ENCODE data around the gene SRPX. TPM values are rescaled to one million over a fixed set of nuclear protein-coding genes. Genes with fewer than 3 reads are reported as not detected.

SRPX gene
- total RNA-seq, 1 experiment from 2014 or later = 9.4 TPM

GRCh38 chrX:38189431-38190250, 31.0 kb downstream of the SRPX start:
- no TSS peak for BruUV-seq (replicated peaks)
- Mint-ChIP-seq H3K27ac (ENCODE audit: low read depth, unreplicated experiment) (no peak overlapping the region), H3K4me3 (ENCODE audit: unreplicated experiment) (no peak overlapping the region), H3K36me3 (ENCODE audit: insufficient read depth, unreplicated experiment) (no peaks in the 10 kb centered on the region), H3K4me1 (ENCODE audit: insufficient read depth, unreplicated experiment) (no peaks in the 10 kb centered on the region), H3K27me3 (ENCODE audit: insufficient read depth, unreplicated experiment) (peaks cover 69% of the 10 kb centered on the region), H3K9me3 (ENCODE audit: unreplicated experiment) (no peaks in the 10 kb centered on the region)
- TF ChIP-seq, protein P1, sequence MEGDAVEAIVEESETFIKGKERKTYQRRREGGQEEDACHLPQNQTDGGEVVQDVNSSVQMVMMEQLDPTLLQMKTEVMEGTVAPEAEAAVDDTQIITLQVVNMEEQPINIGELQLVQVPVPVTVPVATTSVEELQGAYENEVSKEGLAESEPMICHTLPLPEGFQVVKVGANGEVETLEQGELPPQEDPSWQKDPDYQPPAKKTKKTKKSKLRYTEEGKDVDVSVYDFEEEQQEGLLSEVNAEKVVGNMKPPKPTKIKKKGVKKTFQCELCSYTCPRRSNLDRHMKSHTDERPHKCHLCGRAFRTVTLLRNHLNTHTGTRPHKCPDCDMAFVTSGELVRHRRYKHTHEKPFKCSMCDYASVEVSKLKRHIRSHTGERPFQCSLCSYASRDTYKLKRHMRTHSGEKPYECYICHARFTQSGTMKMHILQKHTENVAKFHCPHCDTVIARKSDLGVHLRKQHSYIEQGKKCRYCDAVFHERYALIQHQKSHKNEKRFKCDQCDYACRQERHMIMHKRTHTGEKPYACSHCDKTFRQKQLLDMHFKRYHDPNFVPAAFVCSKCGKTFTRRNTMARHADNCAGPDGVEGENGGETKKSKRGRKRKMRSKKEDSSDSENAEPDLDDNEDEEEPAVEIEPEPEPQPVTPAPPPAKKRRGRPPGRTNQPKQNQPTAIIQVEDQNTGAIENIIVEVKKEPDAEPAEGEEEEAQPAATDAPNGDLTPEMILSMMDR (IDR thresholded peaks at IDR 0.05; ENCODE audit: unreplicated experiment) = no peak
- intact Hi-C loops (cut with micrococcal nuclease) = loop anchor here (5.0 kb wide), 1 partner anchor 463 kb away; no protein-coding TSS in a partner anchor
- DNase-seq (ENCODE audit: unreplicated experiment) = no peak
- POLR2A ChIA-PET = no interaction called here
- CTCF ChIA-PET = interaction anchor here (0.7 to 6.0 kb wide), 6 partner anchors 9 to 410 kb away, joined by 3 to 48 read pairs (median 5); partner anchors contain the start of gene RPGR

- TF ChIP-seq, protein P1 (IDR thresholded peaks at IDR 0.05; ENCODE audit: unreplicated experiment) = no peak
- BruUV-seq (replicated peaks) = no TSS peak
- DNase-seq (ENCODE audit: unreplicated experiment) = no peak
- intact Hi-C loops (cut with micrococcal nuclease) = no loop called here
- H3K27ac Mint-ChIP-seq (ENCODE audit: low read depth, unreplicated experiment) = no peak overlapping the region
- CTCF ChIA-PET = interaction anchor here (0.6 to 1.0 kb wide), 3 partner anchors 8 to 22 kb away, joined by 3 to 4 read pairs (median 4); no protein-coding TSS in a partner anchor
- peaks cover 76% of the 10 kb centered on the region for H3K27me3 Mint-ChIP-seq (ENCODE audit: insufficient read depth, unreplicated experiment)
- POLR2A ChIA-PET = no interaction called here
- no peaks in the 10 kb centered on the region for H3K4me1 Mint-ChIP-seq (ENCODE audit: insufficient read depth, unreplicated experiment)
- no peaks in the 10 kb centered on the region for H3K9me3 Mint-ChIP-seq (ENCODE audit: unreplicated experiment)
- no peaks in the 10 kb centered on the region for H3K36me3 Mint-ChIP-seq (ENCODE audit: insufficient read depth, unreplicated experiment)
- H3K4me3 Mint-ChIP-seq (ENCODE audit: unreplicated experiment) = no peak overlapping the region
Observed at GRCh38 chrX:38183596-38183995, 37.1 kb downstream of the SRPX start.

DNA sequence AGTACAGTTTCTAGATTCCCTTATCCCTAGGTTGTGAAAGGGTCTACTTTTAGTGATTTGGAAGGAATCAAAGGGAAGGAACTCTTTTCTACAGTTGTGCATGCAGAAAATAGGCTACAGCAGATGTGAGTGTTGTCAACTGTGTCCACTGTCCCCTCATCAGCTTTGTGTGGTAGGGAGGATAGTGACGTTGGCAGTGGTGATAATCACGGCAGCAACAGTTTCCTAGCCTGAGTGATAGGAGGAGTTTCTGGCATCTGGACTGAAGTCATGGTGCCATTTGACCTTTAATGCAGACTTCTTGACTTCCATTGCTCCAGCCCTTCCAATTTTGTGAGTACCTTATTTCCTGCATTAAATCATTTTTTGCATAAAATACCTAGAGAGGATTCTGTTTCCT, 39.3 kb downstream of the SRPX start:
- POLR2A ChIA-PET = no interaction called here
- TF ChIP-seq, protein P1 (IDR thresholded peaks at IDR 0.05; ENCODE audit: unreplicated experiment) = no peak
- BruUV-seq (replicated peaks) = no TSS peak
- H3K4me3 Mint-ChIP-seq (ENCODE audit: unreplicated experiment) = no peak overlapping the region
- H3K4me1 Mint-ChIP-seq (ENCODE audit: insufficient read depth, unreplicated experiment) = no peaks in the 10 kb centered on the region
- H3K9me3 Mint-ChIP-seq (ENCODE audit: unreplicated experiment) = no peaks in the 10 kb centered on the region
- CTCF ChIA-PET = interaction anchor here (1.2 to 2.0 kb wide), 3 partner anchors 11 to 38 kb away, joined by 3 to 7 read pairs (median 7); no protein-coding TSS in a partner anchor
- no peak overlapping the region for H3K27ac Mint-ChIP-seq (ENCODE audit: low read depth, unreplicated experiment)
- intact Hi-C loops (cut with micrococcal nuclease) = no loop called here
- H3K27me3 Mint-ChIP-seq (ENCODE audit: insufficient read depth, unreplicated experiment) = peaks cover 58% of the 10 kb centered on the region
- DNase-seq (ENCODE audit: unreplicated experiment) = no peak
- H3K36me3 Mint-ChIP-seq (ENCODE audit: insufficient read depth, unreplicated experiment) = no peaks in the 10 kb centered on the region

GRCh38 chrX:38178396-38178795, 42.3 kb downstream of the SRPX start:
- Mint-ChIP-seq H3K4me3 (ENCODE audit: unreplicated experiment) (no peak overlapping the region), H3K27ac (ENCODE audit: low read depth, unreplicated experiment) (no peak overlapping the region), H3K36me3 (ENCODE audit: insufficient read depth, unreplicated experiment) (no peaks in the 10 kb centered on the region), H3K27me3 (ENCODE audit: insufficient read depth, unreplicated experiment) (peaks cover 69% of the 10 kb centered on the region), H3K9me3 (ENCODE audit: unreplicated experiment) (no peaks in the 10 kb centered on the region), H3K4me1 (ENCODE audit: insufficient read depth, unreplicated experiment) (no peaks in the 10 kb centered on the region)
- POLR2A ChIA-PET = no interaction called here
- CTCF ChIA-PET = interaction anchor here (1.6 kb wide), 1 partner anchor 13 kb away, joined by 4 read pairs; no protein-coding TSS in a partner anchor
- intact Hi-C loops (cut with micrococcal nuclease) = no loop called here
- no TSS peak for BruUV-seq (replicated peaks)
- TF ChIP-seq, protein P1 (IDR thresholded peaks at IDR 0.05; ENCODE audit: unreplicated experiment) = no peak
- no peak for DNase-seq (ENCODE audit: unreplicated experiment)

Data from MCF 10A (cell line).